Choroid plexus epithelial cell (primary cell): ENCODE results near the gene TERT.

Experiments
- DNase-seq: peaks from one replicate; pipeline ENCODE4 v3.0.0-alpha.2; 2010; ENCODE audit warnings: low read depth
- H3K4me3 ChIP-seq: 2 replicates; pipeline ENCODE4 v1.5.1; 2011; ENCODE audit warnings: low read depth, mild to moderate bottlenecking, control low read depth, low read length, moderate library complexity
- CTCF ChIP-seq: conservative IDR thresholded peaks from 2 replicates; pipeline ENCODE4 v1.5.1; 2011; ENCODE audit warnings: low read depth, mild to moderate bottlenecking, control low read depth, inconsistent platforms, low read length, moderate library complexity

The TERT gene

GRCh38 chr5:1324719-1325190 lies 29.9 kb upstream of the TERT start:
- H3K4me3 ChIP-seq: no peak overlapping the region
- DNase-seq: no peak
- TF ChIP-seq CTCF: no peak

- no peak overlapping the region for H3K4me3 ChIP-seq
- no peak for TF ChIP-seq CTCF
- no peak for DNase-seq
Measured at GRCh38 chr5:1324301-1324700, 29.4 kb upstream of the TERT start.

- TF ChIP-seq CTCF: no peak
Measured at GRCh38 chr5:1323803-1324173, 28.9 kb upstream of the TERT start.

GRCh38 chr5:1322955-1323802 lies 28.3 kb upstream of the TERT start:
- TF ChIP-seq CTCF: no peak
- no peak for DNase-seq
- no peak overlapping the region for H3K4me3 ChIP-seq

More at GRCh38 chr5:1323803-1324173, 28.9 kb upstream of the TERT start:
- DNase-seq: no peak
- no peak overlapping the region for H3K4me3 ChIP-seq

GRCh38 chr5:1322036-1322900 lies 27.4 kb upstream of the TERT start:
- no peak overlapping the region for H3K4me3 ChIP-seq
- DNase-seq: no peak
- TF ChIP-seq CTCF: no peak

- no peak for TF ChIP-seq CTCF
- no peak overlapping the region for H3K4me3 ChIP-seq
- DNase-seq: no peak
Measured at GRCh38 chr5:1321576-1321975, 26.7 kb upstream of the TERT start.
